Activated naive CD8-positive, alpha-beta T cell treated with anti-CD3 and anti-CD28 coated beads, Interleukin-2, amount 10 ng/mL, durations not matched to agents 7 days and 5 days (primary cell): ENCODE results near the gene PIK3C2A. TPM values are rescaled to one million over a fixed set of nuclear protein-coding genes. Genes with fewer than 3 reads are reported as not detected.
"Not testable (repeated sequence)": the region's sequence is repeated elsewhere in the genome, so short reads cannot be mapped to it uniquely, and the experiment has no call there.

ENCODE experiments used
- ATAC-seq: fragments of 150-1000 bp; cut with Tn5 transposase; one replicate; pipeline ENCODE4 v1.10.0; 2021; ENCODE audit warnings: low read depth, moderate library complexity
- POLR2A ChIA-PET: fragments of 350-600 bp; sonication (Branson Sonifier 250); formaldehyde crosslinking; loops from one replicate; lab custom pipeline; 2021; ENCODE audit warnings: antibody characterized with exemption; lab: Charles Lee
- DNase-seq: peaks from one replicate; pipeline ENCODE4 v3.0.0; 2021
- H3K27ac Mint-ChIP-seq: one replicate; pipeline ENCODE4 v1.8.0; 2022; ENCODE audit warnings: mild to moderate bottlenecking, mixed read lengths
- H3K27me3 Mint-ChIP-seq: one replicate; pipeline ENCODE4 v1.8.0; 2022; ENCODE audit warnings: mild to moderate bottlenecking, moderate library complexity, mixed read lengths
- H3K36me3 Mint-ChIP-seq: one replicate; pipeline ENCODE4 v1.8.0; 2021; ENCODE audit warnings: mild to moderate bottlenecking, mixed read lengths
- H3K4me1 Mint-ChIP-seq: one replicate; pipeline ENCODE4 v1.8.0; 2021; ENCODE audit warnings: mixed read lengths
- H3K4me3 Mint-ChIP-seq: one replicate; pipeline ENCODE4 v1.8.0; 2022; ENCODE audit warnings: mild to moderate bottlenecking, moderate library complexity, mixed read lengths
- H3K9me3 Mint-ChIP-seq: one replicate; pipeline ENCODE4 v1.8.0; 2021; ENCODE audit warnings: mixed read lengths
- total RNA-seq, 2 experiments: library from RNA; stranded (reverse); gene quantifications; one replicate each; pipeline ENCODE4 v1.2.3, GENCODE V29; 2021

PIK3C2A gene
- total RNA-seq, 2 experiments from 2014 or later: 27.6 to 31.4 TPM

- ATAC-seq (no peak), DNase-seq (no peak)
- H3K27ac Mint-ChIP-seq: peak overlapping the region; percentile 74
- H3K27me3 Mint-ChIP-seq: peaks cover 7% of the 10 kb centered on the region
- no peaks in the 10 kb centered on the region for H3K36me3 Mint-ChIP-seq
- peaks cover 12% of the 10 kb centered on the region for H3K4me1 Mint-ChIP-seq
- peak overlapping the region; percentile 67 for H3K4me3 Mint-ChIP-seq
- H3K9me3 Mint-ChIP-seq: no peaks in the 10 kb centered on the region
- POLR2A ChIA-PET: interaction anchor here (0.8 to 1.2 kb wide), 6 partner anchors 22 to 151 kb away, joined by 3 to 6 read pairs (median 4); partner anchors contain the start of genes NUCB2 and PIK3C2A
These were observed 21.8 kb upstream of the PIK3C2A start for GRCh38 chr11:17229481-17230152.

GRCh38 chr11:17228186-17228925 lies 20.6 kb upstream of the PIK3C2A start:
- H3K36me3 Mint-ChIP-seq, H3K27me3 Mint-ChIP-seq, ATAC-seq, DNase-seq, H3K9me3 Mint-ChIP-seq, H3K27ac Mint-ChIP-seq, H3K4me3 Mint-ChIP-seq, POLR2A ChIA-PET: not testable (repeated sequence)
- H3K4me1 Mint-ChIP-seq: peaks cover 12% of the 10 kb centered on the region

GRCh38 chr11:17224727-17225126 lies 16.9 kb upstream of the PIK3C2A start:
- ATAC-seq (no peak), DNase-seq (no peak)
- Mint-ChIP-seq H3K27ac (no peak overlapping the region), H3K9me3 (no peaks in the 10 kb centered on the region), H3K27me3 (no peaks in the 10 kb centered on the region), H3K36me3 (no peaks in the 10 kb centered on the region), H3K4me1 (no peaks in the 10 kb centered on the region), H3K4me3 (no peak overlapping the region)
- POLR2A ChIA-PET: no interaction called here

GRCh38 chr11:17221968-17222367 lies 14.2 kb upstream of the PIK3C2A start:
- ATAC-seq: no peak
- Mint-ChIP-seq H3K27ac (no peak overlapping the region), H3K4me1 (no peaks in the 10 kb centered on the region)

GRCh38 chr11:17219016-17219415 lies 11.2 kb upstream of the PIK3C2A start:
- peaks cover 5% of the 10 kb centered on the region for H3K36me3 Mint-ChIP-seq
- no peak overlapping the region for H3K4me3 Mint-ChIP-seq
- POLR2A ChIA-PET: no interaction called here
- peaks cover 3% of the 10 kb centered on the region for H3K27me3 Mint-ChIP-seq
- H3K27ac Mint-ChIP-seq: no peak overlapping the region
- no peaks in the 10 kb centered on the region for H3K4me1 Mint-ChIP-seq
- ATAC-seq: no peak
- H3K9me3 Mint-ChIP-seq: no peaks in the 10 kb centered on the region
- no peak for DNase-seq

More at GRCh38 chr11:17221968-17222367, 14.2 kb upstream of the PIK3C2A start:
- no peaks in the 10 kb centered on the region for H3K9me3 Mint-ChIP-seq
- no peaks in the 10 kb centered on the region for H3K27me3 Mint-ChIP-seq
- no peak for DNase-seq
- H3K36me3 Mint-ChIP-seq: no peaks in the 10 kb centered on the region
- POLR2A ChIA-PET: interaction anchor here (0.7 to 1.5 kb wide), 3 partner anchors 12 to 22 kb away, joined by 3 to 8 read pairs (median 6); partner anchors contain the start of gene PIK3C2A
- H3K4me3 Mint-ChIP-seq: no peak overlapping the region

- H3K4me1 Mint-ChIP-seq: no peaks in the 10 kb centered on the region
- no peaks in the 10 kb centered on the region for H3K9me3 Mint-ChIP-seq
- peaks cover 9% of the 10 kb centered on the region for H3K36me3 Mint-ChIP-seq
- H3K27ac Mint-ChIP-seq: no peak overlapping the region
- H3K4me3 Mint-ChIP-seq: no peak overlapping the region
- POLR2A ChIA-PET: no interaction called here
- H3K27me3 Mint-ChIP-seq: peaks cover 3% of the 10 kb centered on the region
- ATAC-seq: no peak
- no peak for DNase-seq
These were observed 10.6 kb upstream of the PIK3C2A start for GRCh38 chr11:17218403-17218802.

GRCh38 chr11:17217401-17217800 lies 9.6 kb upstream of the PIK3C2A start:
- no peaks in the 10 kb centered on the region for H3K9me3 Mint-ChIP-seq
- no peak overlapping the region for H3K4me3 Mint-ChIP-seq
- ATAC-seq (no peak), DNase-seq (no peak)
- peaks cover 3% of the 10 kb centered on the region for H3K27me3 Mint-ChIP-seq
- no peak overlapping the region for H3K27ac Mint-ChIP-seq
- POLR2A ChIA-PET: no interaction called here
- H3K36me3 Mint-ChIP-seq: peaks cover 9% of the 10 kb centered on the region
- no peaks in the 10 kb centered on the region for H3K4me1 Mint-ChIP-seq

- ATAC-seq: no peak
- no peaks in the 10 kb centered on the region for H3K9me3 Mint-ChIP-seq
- peaks cover 3% of the 10 kb centered on the region for H3K4me1 Mint-ChIP-seq
- H3K4me3 Mint-ChIP-seq: no peak overlapping the region
- H3K27me3 Mint-ChIP-seq: peaks cover 3% of the 10 kb centered on the region
- no peak overlapping the region for H3K27ac Mint-ChIP-seq
- DNase-seq: no peak
- POLR2A ChIA-PET: no interaction called here
- peaks cover 9% of the 10 kb centered on the region for H3K36me3 Mint-ChIP-seq
These were observed 6.6 kb upstream of the PIK3C2A start for GRCh38 chr11:17214338-17214737.

- no peak overlapping the region for H3K27ac Mint-ChIP-seq
- ATAC-seq: no peak
- POLR2A ChIA-PET: interaction anchor here (0.5 kb wide), 1 partner anchor 87 kb away, joined by 4 read pairs; no protein-coding TSS in a partner anchor
These were observed 3.5 kb upstream of the PIK3C2A start for GRCh38 chr11:17211286-17211685.

GRCh38 chr11:17209939-17210245 lies 2.1 kb upstream of the PIK3C2A start:
- Mint-ChIP-seq H3K27ac (peak overlapping the region; percentile 71), H3K27me3 (peaks cover 1% of the 10 kb centered on the region), H3K4me1 (peaks cover 24% of the 10 kb centered on the region), H3K4me3 (no peak overlapping the region), H3K9me3 (no peaks in the 10 kb centered on the region), H3K36me3 (peaks cover 7% of the 10 kb centered on the region)
- no peak for DNase-seq
- ATAC-seq: no peak
- POLR2A ChIA-PET: interaction anchor here (0.6 to 0.8 kb wide), 3 partner anchors 11 to 29 kb away, joined by 4 to 6 read pairs (median 4); no protein-coding TSS in a partner anchor

More at GRCh38 chr11:17211286-17211685, 3.5 kb upstream of the PIK3C2A start:
- H3K4me1 Mint-ChIP-seq: peaks cover 24% of the 10 kb centered on the region
- no peak overlapping the region for H3K4me3 Mint-ChIP-seq
- peaks cover 10% of the 10 kb centered on the region for H3K36me3 Mint-ChIP-seq
- DNase-seq: no peak
- H3K27me3 Mint-ChIP-seq: peaks cover 3% of the 10 kb centered on the region
- H3K9me3 Mint-ChIP-seq: no peaks in the 10 kb centered on the region

GRCh38 chr11:17208257-17208999 lies 642 bp upstream of the PIK3C2A start:
- no peaks in the 10 kb centered on the region for H3K27me3 Mint-ChIP-seq
- DNase-seq (no peak), ATAC-seq (peak; percentile 64)
- peaks cover 26% of the 10 kb centered on the region for H3K4me1 Mint-ChIP-seq
- no peaks in the 10 kb centered on the region for H3K9me3 Mint-ChIP-seq
- POLR2A ChIA-PET: interaction anchor here (0.6 to 1.9 kb wide), 6 partner anchors 14 to 130 kb away, joined by 3 to 15 read pairs (median 6); partner anchors contain the start of genes NUCB2 and RPS13
- peak overlapping the region; percentile 100 for H3K4me3 Mint-ChIP-seq
- H3K27ac Mint-ChIP-seq: peak overlapping the region; percentile 98
- peaks cover 6% of the 10 kb centered on the region for H3K36me3 Mint-ChIP-seq

- Mint-ChIP-seq H3K27ac (peak overlapping the region; percentile 98), H3K4me3 (peak overlapping the region; percentile 100)
- POLR2A ChIA-PET: interaction anchor here (1.9 kb wide), 1 partner anchor 70 kb away, joined by 15 read pairs; the partner anchor contains the start of gene NUCB2
These were observed 1.3 kb downstream of the PIK3C2A start for GRCh38 chr11:17206463-17206862.

GRCh38 chr11:17197431-17197898 lies 10.3 kb downstream of the PIK3C2A start:
- Mint-ChIP-seq H3K4me1 (peaks cover 3% of the 10 kb centered on the region), H3K4me3 (no peak overlapping the region), H3K27me3 (no peaks in the 10 kb centered on the region), H3K9me3 (no peaks in the 10 kb centered on the region), H3K36me3 (peaks cover 8% of the 10 kb centered on the region), H3K27ac (no peak overlapping the region)
- ATAC-seq (no peak), DNase-seq (no peak)
- POLR2A ChIA-PET: no interaction called here

More at GRCh38 chr11:17206463-17206862, 1.3 kb downstream of the PIK3C2A start:
- ATAC-seq (no peak), DNase-seq (no peak)
- H3K4me1 Mint-ChIP-seq: peaks cover 28% of the 10 kb centered on the region
- no peaks in the 10 kb centered on the region for H3K9me3 Mint-ChIP-seq
- no peaks in the 10 kb centered on the region for H3K27me3 Mint-ChIP-seq
- H3K36me3 Mint-ChIP-seq: peaks cover 8% of the 10 kb centered on the region
